Inflammatory macrophage (primary cell): ENCODE results near the gene ZNF385C.

Source experiments
- DNase-seq, 2 donors: peaks; one replicate each; pipeline ENCODE4 v3.0.0-alpha.2; 2020 to 2022

The ZNF385C gene

DNA sequence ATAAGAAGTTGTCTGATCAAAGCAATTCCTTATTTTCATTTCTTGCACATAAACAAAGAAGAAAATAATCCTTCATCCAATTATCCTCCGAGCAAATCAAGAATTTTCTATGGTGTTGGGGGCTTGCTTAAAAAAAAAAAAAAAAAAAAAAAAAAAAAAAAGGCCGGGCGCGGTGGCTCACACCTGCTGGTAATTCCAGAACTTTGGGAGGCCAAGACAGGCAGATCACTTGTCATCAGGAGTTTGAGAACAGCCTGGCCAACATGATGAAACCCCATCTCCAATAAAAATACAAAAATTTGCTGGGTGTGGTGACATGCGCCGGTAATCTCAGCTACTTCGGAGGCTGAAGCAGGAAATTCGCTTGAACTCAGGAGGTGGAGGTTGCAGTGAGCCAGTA lies 112.4 kb downstream of the ZNF385C start:
- no peak for DNase-seq

DNA sequence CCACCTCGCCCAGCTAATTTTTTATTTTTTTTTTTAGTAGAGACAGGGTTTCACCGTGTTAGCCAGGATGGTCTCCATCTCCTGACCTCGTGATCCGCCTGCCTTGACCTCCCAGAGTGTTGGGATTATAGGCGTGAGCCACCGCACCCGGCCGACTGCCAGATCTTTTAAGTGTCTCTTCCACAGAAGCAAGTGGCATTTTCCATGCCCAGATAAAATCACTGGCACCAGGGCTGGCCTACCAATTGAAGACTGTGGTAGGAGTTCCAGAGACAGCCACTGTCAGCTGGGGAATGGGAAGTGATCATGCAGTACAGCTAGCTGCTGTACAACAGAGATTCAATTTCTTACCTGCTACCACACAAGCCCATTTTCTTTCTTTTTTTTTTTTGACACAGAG lies 113.8 kb downstream of the ZNF385C start:
- no peak for DNase-seq

DNA sequence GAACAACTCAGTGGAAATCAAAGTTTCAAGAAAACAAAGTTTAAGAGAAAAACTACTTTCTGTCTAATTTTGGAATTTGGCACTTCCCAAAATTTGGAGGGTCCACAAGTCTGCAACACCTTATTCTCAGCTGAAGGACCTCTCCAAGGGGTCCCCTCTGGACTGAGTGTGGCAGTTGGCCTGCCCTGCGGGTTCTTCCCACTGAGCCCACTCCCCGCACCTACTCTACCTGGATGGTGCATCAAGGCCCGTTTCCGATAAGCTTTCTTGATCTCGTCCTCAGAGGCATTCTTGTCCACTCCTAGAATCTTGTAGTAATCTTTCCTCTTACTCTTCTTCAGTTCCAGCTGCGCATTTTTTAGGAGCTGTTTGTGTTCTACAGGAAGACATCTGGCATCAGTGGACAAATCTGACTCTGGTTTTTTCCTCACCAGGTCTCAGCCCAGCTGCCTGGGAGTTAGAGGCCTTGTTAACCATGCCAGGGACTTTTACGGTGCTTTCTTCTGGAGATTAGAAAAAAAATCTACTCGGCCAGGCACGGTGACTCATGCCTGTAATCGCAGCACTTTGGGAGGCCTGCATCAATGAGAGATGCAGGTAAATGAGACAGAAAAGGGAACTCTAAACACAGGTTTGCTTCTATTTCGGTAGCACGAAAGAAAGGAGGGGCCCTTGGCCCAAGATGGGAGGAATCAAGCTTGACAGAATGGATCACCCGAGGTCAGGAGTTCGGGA lies 116.1 kb downstream of the ZNF385C start:
- no peak for DNase-seq

DNA sequence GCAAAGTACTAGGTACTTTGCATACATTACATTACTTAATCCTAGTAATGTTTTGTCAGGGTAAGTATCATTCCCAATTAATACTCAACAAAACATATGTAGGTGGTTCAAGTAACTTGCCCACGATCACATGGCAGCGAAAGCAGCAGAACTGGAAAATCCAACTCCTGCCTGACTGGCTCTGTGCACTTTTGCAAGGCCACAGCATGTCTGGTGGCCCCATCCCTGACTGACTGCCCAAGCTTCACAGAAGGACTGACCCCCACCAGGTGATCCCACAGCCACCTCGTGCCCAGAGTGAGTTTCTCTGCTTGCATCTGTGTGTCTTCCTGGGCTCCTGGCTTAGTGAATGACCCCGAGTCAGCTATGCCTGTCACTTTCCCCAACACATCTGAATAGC lies 120.3 kb downstream of the ZNF385C start:
- no peak for DNase-seq

DNA sequence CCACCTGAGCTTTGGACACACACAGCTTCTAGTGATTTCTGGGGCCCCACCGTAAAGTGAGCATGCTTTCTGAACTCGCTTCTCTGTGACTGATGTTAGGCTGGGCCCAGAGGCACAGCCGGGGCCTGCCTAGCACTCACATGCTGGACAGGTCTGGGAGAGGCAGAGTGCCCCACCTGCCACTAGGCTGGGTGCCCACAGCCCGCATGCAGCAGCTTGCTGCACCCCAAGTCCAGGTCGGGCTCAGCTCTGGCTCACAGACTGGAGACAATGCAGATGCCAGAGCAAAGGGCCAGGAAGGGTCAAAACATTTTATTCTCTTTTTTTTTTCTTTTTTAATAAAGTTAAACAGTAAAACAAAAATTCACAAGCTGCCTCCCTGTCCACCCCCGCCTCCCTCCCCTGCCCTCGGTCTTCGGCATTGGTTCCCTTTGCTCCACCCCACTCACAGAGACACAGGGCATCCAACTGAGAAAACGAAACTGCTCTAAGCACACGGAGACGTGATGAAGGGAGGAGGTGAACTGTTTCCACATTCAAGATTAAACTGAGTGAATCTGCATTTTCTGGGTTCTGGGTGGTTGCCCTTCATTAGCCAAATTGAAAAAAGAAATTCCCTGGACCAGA lies 122.0 kb downstream of the ZNF385C start:
- DNase-seq = no peak
